Mesothelial cell of epicardium (in vitro differentiated cells): Measurements from ENCODE around the gene ECHDC3. TPM values are rescaled to one million over a fixed set of nuclear protein-coding genes. Genes with fewer than 3 reads are reported as not detected.

Experiments used
- DNase-seq, 2 experiments: peaks; one replicate each; pipeline ENCODE4 v3.0.0; 2021; ENCODE audit warnings: low spot score in 2 of 2; ENCODE audit not compliant: unreplicated experiment in 2 of 2
- H3K27ac Mint-ChIP-seq: 2 replicates; pipeline ENCODE4 v1.8.0; 2021; ENCODE audit warnings: mixed read lengths
- H3K27me3 Mint-ChIP-seq: 2 replicates; pipeline ENCODE4 v1.8.0; 2021; ENCODE audit warnings: low read depth, mixed read lengths
- H3K36me3 Mint-ChIP-seq: 2 replicates; pipeline ENCODE4 v1.8.0; 2021; ENCODE audit warnings: mixed read lengths
- H3K4me1 Mint-ChIP-seq: 2 replicates; pipeline ENCODE4 v1.8.0; 2021; ENCODE audit warnings: mixed read lengths
- H3K4me3 Mint-ChIP-seq: 2 replicates; pipeline ENCODE4 v1.8.0; 2021; ENCODE audit warnings: mild to moderate bottlenecking, moderate library complexity, mixed read lengths
- H3K9me3 Mint-ChIP-seq: 2 replicates; pipeline ENCODE4 v1.8.0; 2021; ENCODE audit warnings: mixed read lengths
- CTCF ChIP-seq: fragments of 200-600 bp; sonication (generic); IDR thresholded peaks from one replicate; pipeline ENCODE4 v1.5.0; 2021; ENCODE audit warnings: antibody characterized with exemption; ENCODE audit not compliant: unreplicated experiment
- total RNA-seq: library from RNA; stranded (reverse); gene quantifications from 3 replicates; pipeline ENCODE4 v1.2.1, GENCODE V29; 2021

The ECHDC3 gene
- total RNA-seq, 1 donor from 2014 or later: 5.1 TPM

- no peak for TF ChIP-seq CTCF
- H3K4me1 Mint-ChIP-seq: peaks cover 26% of the 10 kb centered on the region
- DNase-seq: no peak
- no peaks in the 10 kb centered on the region for H3K27me3 Mint-ChIP-seq
- H3K27ac Mint-ChIP-seq: peak overlapping the region; percentile 55
- H3K36me3 Mint-ChIP-seq: no peaks in the 10 kb centered on the region
- no peak overlapping the region for H3K4me3 Mint-ChIP-seq
- H3K9me3 Mint-ChIP-seq: no peaks in the 10 kb centered on the region
These were observed 54.3 kb downstream of the ECHDC3 start for GRCh38 chr10:11796474-11796873.

- Mint-ChIP-seq H3K4me1 (peaks cover 26% of the 10 kb centered on the region), H3K27me3 (no peaks in the 10 kb centered on the region), H3K27ac (no peak overlapping the region), H3K36me3 (no peaks in the 10 kb centered on the region), H3K4me3 (no peak overlapping the region), H3K9me3 (no peaks in the 10 kb centered on the region)
- no peak for TF ChIP-seq CTCF
- DNase-seq: no peak
These were observed 55.1 kb downstream of the ECHDC3 start for GRCh38 chr10:11797281-11797680.

- no peak overlapping the region for H3K27ac Mint-ChIP-seq
- H3K4me1 Mint-ChIP-seq: peaks cover 26% of the 10 kb centered on the region
- H3K36me3 Mint-ChIP-seq: no peaks in the 10 kb centered on the region
- H3K4me3 Mint-ChIP-seq: no peak overlapping the region
- no peaks in the 10 kb centered on the region for H3K9me3 Mint-ChIP-seq
- TF ChIP-seq CTCF: no peak
- no peaks in the 10 kb centered on the region for H3K27me3 Mint-ChIP-seq
- DNase-seq: no peak
These were observed 55.9 kb downstream of the ECHDC3 start for GRCh38 chr10:11797847-11798633.

GRCh38 chr10:11798845-11799735, 56.9 kb downstream of the ECHDC3 start:
- Mint-ChIP-seq H3K27me3 (no peaks in the 10 kb centered on the region), H3K36me3 (no peaks in the 10 kb centered on the region), H3K9me3 (no peaks in the 10 kb centered on the region), H3K4me1 (peaks cover 20% of the 10 kb centered on the region), H3K4me3 (no peak overlapping the region), H3K27ac (peak overlapping the region; percentile 22)
- TF ChIP-seq CTCF: no peak
- DNase-seq: no peak

- Mint-ChIP-seq H3K4me3 (no peak overlapping the region), H3K36me3 (no peaks in the 10 kb centered on the region), H3K27me3 (no peaks in the 10 kb centered on the region), H3K9me3 (no peaks in the 10 kb centered on the region), H3K27ac (no peak overlapping the region), H3K4me1 (peaks cover 19% of the 10 kb centered on the region)
- DNase-seq: no peak
- no peak for TF ChIP-seq CTCF
These were observed 57.5 kb downstream of the ECHDC3 start for GRCh38 chr10:11799736-11800080.
